Sigmoid colon (tissue), 4 donors: ENCODE results near the gene TYW1B.
A peak's percentile ranks its signal among the peaks of the same experiment; 100 is the strongest.
"Not testable (repeated sequence)": the region's sequence is repeated elsewhere in the genome, so short reads cannot be mapped to it uniquely, and the experiment has no call there.

Experiments
- POLR2AphosphoS5 ChIP-seq, 4 donors: sonication (generic); formaldehyde crosslinking; IDR thresholded peaks; one replicate each; pipeline ENCODE4 v1.6.1; 2017; ENCODE audit warnings: antibody characterized with exemption in 4 of 4
- TF ChIP-seq, protein P1 (sequence below), 4 experiments: fragments of 450-650 bp in 3 of 4; fragments of 200-600 bp in 1 of 4; IDR thresholded peaks; one replicate each; pipeline ENCODE4 v1.5.1; 2016 to 2019; ENCODE audit warnings: antibody characterized with exemption in 4 of 4, mild to moderate bottlenecking in 3 of 4, moderate library complexity in 2 of 4

DNA sequence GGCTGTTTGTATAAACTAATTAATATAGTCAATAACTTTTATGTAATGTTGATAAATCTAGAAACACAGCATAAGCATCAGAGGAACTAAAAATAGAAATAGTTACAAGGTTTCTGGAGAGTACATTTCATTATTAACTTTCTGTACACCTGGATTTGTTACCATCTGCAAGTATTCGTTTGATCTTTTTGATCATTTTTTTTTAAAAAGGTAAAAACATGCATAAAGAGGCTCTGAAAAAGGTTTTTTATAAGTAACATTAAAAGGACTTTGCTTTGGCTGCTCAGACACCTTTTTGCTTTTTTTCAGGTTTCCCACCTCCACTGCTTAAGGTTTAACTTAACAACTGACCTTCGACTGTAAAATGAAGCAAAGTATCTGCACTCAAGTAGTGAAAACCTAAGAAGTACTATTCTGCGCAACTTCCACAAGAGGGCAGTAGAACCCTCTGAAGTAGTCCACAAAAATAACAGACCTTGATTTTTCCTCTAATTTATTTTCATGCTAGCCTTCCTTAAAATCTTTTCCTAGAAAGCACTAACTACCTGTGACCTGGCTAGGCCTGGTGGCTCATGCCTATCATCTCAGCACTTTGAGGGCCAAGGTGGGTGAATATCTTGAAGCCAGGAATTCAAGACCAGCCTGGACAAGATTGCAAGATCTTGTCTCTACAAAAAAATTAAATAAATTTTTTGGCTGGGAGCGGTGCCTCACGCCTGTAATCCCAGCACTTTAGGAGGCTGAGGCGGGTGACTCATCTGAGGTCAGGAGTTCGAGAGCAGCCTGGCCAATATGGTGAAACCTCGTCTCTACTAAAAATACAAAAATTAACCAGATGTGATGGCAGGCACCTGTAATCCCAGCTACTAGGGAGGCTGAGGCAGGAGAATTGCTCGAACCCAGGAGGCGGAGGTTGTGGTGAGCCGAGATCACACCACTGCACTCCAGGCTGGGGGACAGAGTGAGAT lies 4.0 kb downstream of the TYW1B start:
- TF ChIP-seq, protein P1, sequence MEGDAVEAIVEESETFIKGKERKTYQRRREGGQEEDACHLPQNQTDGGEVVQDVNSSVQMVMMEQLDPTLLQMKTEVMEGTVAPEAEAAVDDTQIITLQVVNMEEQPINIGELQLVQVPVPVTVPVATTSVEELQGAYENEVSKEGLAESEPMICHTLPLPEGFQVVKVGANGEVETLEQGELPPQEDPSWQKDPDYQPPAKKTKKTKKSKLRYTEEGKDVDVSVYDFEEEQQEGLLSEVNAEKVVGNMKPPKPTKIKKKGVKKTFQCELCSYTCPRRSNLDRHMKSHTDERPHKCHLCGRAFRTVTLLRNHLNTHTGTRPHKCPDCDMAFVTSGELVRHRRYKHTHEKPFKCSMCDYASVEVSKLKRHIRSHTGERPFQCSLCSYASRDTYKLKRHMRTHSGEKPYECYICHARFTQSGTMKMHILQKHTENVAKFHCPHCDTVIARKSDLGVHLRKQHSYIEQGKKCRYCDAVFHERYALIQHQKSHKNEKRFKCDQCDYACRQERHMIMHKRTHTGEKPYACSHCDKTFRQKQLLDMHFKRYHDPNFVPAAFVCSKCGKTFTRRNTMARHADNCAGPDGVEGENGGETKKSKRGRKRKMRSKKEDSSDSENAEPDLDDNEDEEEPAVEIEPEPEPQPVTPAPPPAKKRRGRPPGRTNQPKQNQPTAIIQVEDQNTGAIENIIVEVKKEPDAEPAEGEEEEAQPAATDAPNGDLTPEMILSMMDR (IDR thresholded peaks at IDR 0.05) = peak in 1 of 4 experiments; percentile 43
- not testable (repeated sequence) for TF ChIP-seq POLR2AphosphoS5 (IDR thresholded peaks at IDR 0.05)
